OCI-LY7 (cell line): Measurements from ENCODE around the gene SH3RF3. TPM values are rescaled to one million over a fixed set of nuclear protein-coding genes. Genes with fewer than 3 reads are reported as not detected.

Experiments
- BruUV-seq: library from RNA; stranded (reverse); fragments of 400-500 nt; replicated peaks from 2 replicates; lab custom pipeline; 2021; lab: Mats Ljungman, UMichigan
- CTCF ChIA-PET: fragments of 300-600 bp; sonication (Branson Sonifier 250); formaldehyde crosslinking; loops from one replicate; lab custom pipeline; 2022; ENCODE audit warnings: antibody characterized with exemption; ENCODE audit not compliant: unreplicated experiment; lab: Charles Lee
- POLR2A ChIA-PET: fragments of 300-600 bp; sonication (Branson Sonifier 250); formaldehyde crosslinking; loops from one replicate; lab custom pipeline; 2022; ENCODE audit warnings: antibody characterized with exemption; lab: Charles Lee
- DNase-seq: peaks from one replicate; pipeline ENCODE4 v3.0.0-alpha.2; 2015; ENCODE audit warnings: low spot score
- H2AFZ ChIP-seq: fragments of 200-600 bp; sonication (generic), shearing (Covaris generic); 2 replicates; pipeline ENCODE4 v1.6.1; 2014; ENCODE audit warnings: mild to moderate bottlenecking, antibody characterized with exemption, low read length, moderate library complexity
- H3K27ac ChIP-seq: fragments of 200-600 bp; sonication (generic); 2 replicates; pipeline ENCODE4 v1.5.1; 2014; ENCODE audit warnings: mixed run types, low read depth, mild to moderate bottlenecking, moderate library complexity, low read length, inconsistent platforms; ENCODE audit not compliant: poor library complexity, severe bottlenecking
- H3K36me3 ChIP-seq: fragments of 200-600 bp; sonication (generic); 2 replicates; pipeline ENCODE4 v1.6.1; 2014; ENCODE audit warnings: mild to moderate bottlenecking, antibody characterized with exemption, low read length, moderate library complexity, mixed read lengths; ENCODE audit not compliant: insufficient read depth
- H3K4me1 ChIP-seq: fragments of 200-600 bp; sonication (generic); 2 replicates; pipeline ENCODE4 v1.5.1; 2014; ENCODE audit warnings: mild to moderate bottlenecking, low read length; ENCODE audit not compliant: insufficient read depth, poor library complexity, severe bottlenecking
- H3K4me2 ChIP-seq: fragments of 200-600 bp; sonication (generic); 2 replicates; pipeline ENCODE4 v1.6.1; 2014; ENCODE audit warnings: mild to moderate bottlenecking, low read length
- H3K4me3 ChIP-seq: fragments of 200-600 bp; sonication (generic); 2 replicates; pipeline ENCODE4 v1.5.1; 2014; ENCODE audit warnings: mild to moderate bottlenecking, low read depth, low read length; ENCODE audit not compliant: poor library complexity, severe bottlenecking
- H3K79me2 ChIP-seq: fragments of 200-600 bp; sonication (generic); 2 replicates; pipeline ENCODE4 v1.6.1; 2016; ENCODE audit warnings: low read depth, mild to moderate bottlenecking, low read length, moderate library complexity, mixed read lengths; ENCODE audit not compliant: insufficient read depth
- H3K9me2 ChIP-seq: fragments of 200-600 bp; sonication (generic); 2 replicates; pipeline ENCODE4 v1.6.1; 2016; ENCODE audit warnings: mild to moderate bottlenecking, low read length, mixed read lengths; ENCODE audit not compliant: insufficient read depth
- H3K9me3 ChIP-seq: fragments of 200-600 bp; sonication (generic); 2 replicates; pipeline ENCODE4 v1.6.1; 2014; ENCODE audit warnings: mild to moderate bottlenecking, mixed run types, low read length, mixed read lengths
- H4K20me1 ChIP-seq: fragments of 200-600 bp; sonication (generic); 2 replicates; pipeline ENCODE4 v1.6.1; 2014; ENCODE audit warnings: mild to moderate bottlenecking, antibody characterized with exemption, low read length, moderate library complexity, mixed read lengths; ENCODE audit not compliant: insufficient read depth
- EZH2phosphoT487 ChIP-seq: fragments of 200-600 bp; sonication (generic); IDR thresholded peaks from 2 replicates; pipeline ENCODE4 v1.6.1; 2018; ENCODE audit warnings: low read depth, borderline replicate concordance, mild to moderate bottlenecking, mixed run types, antibody characterized with exemption, low read length, moderate library complexity, mixed read lengths
- intact Hi-C: fragments of 100-400 bp; cut with micrococcal nuclease; formaldehyde crosslinking; loops from one replicate; pipeline ENCODE4 v1.10.0; 2022; ENCODE audit not compliant: unreplicated experiment
- total RNA-seq, 2 experiments: library from RNA; depleted of rRNA in 1 of 2; stranded (reverse); fragments of >200 nt in 1 of 2; shearing (Covaris generic) in 1 of 2; gene quantifications; 2 replicates each; pipeline ENCODE4 v1.2.3, GENCODE V29; 2014 to 2022
- TF ChIP-seq, protein P1 (sequence below): fragments of 200-600 bp; sonication (generic); conservative IDR thresholded peaks from 2 replicates; pipeline ENCODE4 v1.5.1; 2014; ENCODE audit warnings: mild to moderate bottlenecking, antibody characterized with exemption, low read length, moderate library complexity, mixed read lengths

Gene SH3RF3
- total RNA-seq, 2 experiments from 2014 or later: not detected

- Histone ChIP-seq H3K36me3 (no peaks in the 10 kb centered on the region), H3K4me1 (no peaks in the 10 kb centered on the region), H3K9me2 (no peaks in the 10 kb centered on the region), H3K4me2 (no peak overlapping the region), H4K20me1 (no peaks in the 10 kb centered on the region), H3K9me3 (no peaks in the 10 kb centered on the region), H2AFZ (no peak overlapping the region), H3K4me3 (no peak overlapping the region), H3K27ac (no peak overlapping the region), H3K79me2 (no peaks in the 10 kb centered on the region)
- DNase-seq: no peak
- POLR2A ChIA-PET: interaction anchor here (0.7 kb wide), 1 partner anchor 14 kb away, joined by 3 read pairs; no protein-coding TSS in a partner anchor
- CTCF ChIA-PET: no interaction called here
- BruUV-seq: no TSS peak
- intact Hi-C loops: no loop called here
- no peak for TF ChIP-seq EZH2phosphoT487
- TF ChIP-seq, protein P1, sequence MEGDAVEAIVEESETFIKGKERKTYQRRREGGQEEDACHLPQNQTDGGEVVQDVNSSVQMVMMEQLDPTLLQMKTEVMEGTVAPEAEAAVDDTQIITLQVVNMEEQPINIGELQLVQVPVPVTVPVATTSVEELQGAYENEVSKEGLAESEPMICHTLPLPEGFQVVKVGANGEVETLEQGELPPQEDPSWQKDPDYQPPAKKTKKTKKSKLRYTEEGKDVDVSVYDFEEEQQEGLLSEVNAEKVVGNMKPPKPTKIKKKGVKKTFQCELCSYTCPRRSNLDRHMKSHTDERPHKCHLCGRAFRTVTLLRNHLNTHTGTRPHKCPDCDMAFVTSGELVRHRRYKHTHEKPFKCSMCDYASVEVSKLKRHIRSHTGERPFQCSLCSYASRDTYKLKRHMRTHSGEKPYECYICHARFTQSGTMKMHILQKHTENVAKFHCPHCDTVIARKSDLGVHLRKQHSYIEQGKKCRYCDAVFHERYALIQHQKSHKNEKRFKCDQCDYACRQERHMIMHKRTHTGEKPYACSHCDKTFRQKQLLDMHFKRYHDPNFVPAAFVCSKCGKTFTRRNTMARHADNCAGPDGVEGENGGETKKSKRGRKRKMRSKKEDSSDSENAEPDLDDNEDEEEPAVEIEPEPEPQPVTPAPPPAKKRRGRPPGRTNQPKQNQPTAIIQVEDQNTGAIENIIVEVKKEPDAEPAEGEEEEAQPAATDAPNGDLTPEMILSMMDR: no peak
These were observed 225.1 kb downstream of the SH3RF3 start for GRCh38 chr2:109353806-109354745.

- no peak overlapping the region for H3K4me3 ChIP-seq
- intact Hi-C loops: no loop called here
- H3K9me2 ChIP-seq: no peaks in the 10 kb centered on the region
- no peak for DNase-seq
- H3K27ac ChIP-seq: no peak overlapping the region
- no peaks in the 10 kb centered on the region for H3K79me2 ChIP-seq
- POLR2A ChIA-PET: interaction anchor here (0.7 kb wide), 1 partner anchor 16 kb away, joined by 3 read pairs; no protein-coding TSS in a partner anchor
- H3K4me1 ChIP-seq: no peaks in the 10 kb centered on the region
- no peaks in the 10 kb centered on the region for H4K20me1 ChIP-seq
- no peak for TF ChIP-seq EZH2phosphoT487
- TF ChIP-seq, protein P1: no peak
- H3K36me3 ChIP-seq: no peaks in the 10 kb centered on the region
- BruUV-seq: no TSS peak
- no peak overlapping the region for H2AFZ ChIP-seq
- CTCF ChIA-PET: no interaction called here
- H3K9me3 ChIP-seq: no peaks in the 10 kb centered on the region
- no peak overlapping the region for H3K4me2 ChIP-seq
These were observed 226.3 kb downstream of the SH3RF3 start for GRCh38 chr2:109355192-109355843.
